Neural progenitor cell (in vitro differentiated cells): ENCODE results near the gene ITPR1.

Experiments used
- EZH2 ChIP-seq: fragments of 200-600 bp; sonication (generic); IDR thresholded peaks from 2 replicates; pipeline ENCODE4 v1.6.1; 2017; ENCODE audit warnings: antibody characterized with exemption, mild to moderate bottlenecking, moderate library complexity
- EZH2phosphoT487 ChIP-seq: fragments of 200-600 bp; sonication (generic); IDR thresholded peaks from 2 replicates; pipeline ENCODE4 v1.6.1; 2017; ENCODE audit warnings: antibody characterized with exemption
- TF ChIP-seq, protein P1 (sequence below): fragments of 200-600 bp; sonication (generic); IDR thresholded peaks from 2 replicates; pipeline ENCODE4 v1.5.1; 2017; ENCODE audit warnings: antibody characterized with exemption, mild to moderate bottlenecking

DNA sequence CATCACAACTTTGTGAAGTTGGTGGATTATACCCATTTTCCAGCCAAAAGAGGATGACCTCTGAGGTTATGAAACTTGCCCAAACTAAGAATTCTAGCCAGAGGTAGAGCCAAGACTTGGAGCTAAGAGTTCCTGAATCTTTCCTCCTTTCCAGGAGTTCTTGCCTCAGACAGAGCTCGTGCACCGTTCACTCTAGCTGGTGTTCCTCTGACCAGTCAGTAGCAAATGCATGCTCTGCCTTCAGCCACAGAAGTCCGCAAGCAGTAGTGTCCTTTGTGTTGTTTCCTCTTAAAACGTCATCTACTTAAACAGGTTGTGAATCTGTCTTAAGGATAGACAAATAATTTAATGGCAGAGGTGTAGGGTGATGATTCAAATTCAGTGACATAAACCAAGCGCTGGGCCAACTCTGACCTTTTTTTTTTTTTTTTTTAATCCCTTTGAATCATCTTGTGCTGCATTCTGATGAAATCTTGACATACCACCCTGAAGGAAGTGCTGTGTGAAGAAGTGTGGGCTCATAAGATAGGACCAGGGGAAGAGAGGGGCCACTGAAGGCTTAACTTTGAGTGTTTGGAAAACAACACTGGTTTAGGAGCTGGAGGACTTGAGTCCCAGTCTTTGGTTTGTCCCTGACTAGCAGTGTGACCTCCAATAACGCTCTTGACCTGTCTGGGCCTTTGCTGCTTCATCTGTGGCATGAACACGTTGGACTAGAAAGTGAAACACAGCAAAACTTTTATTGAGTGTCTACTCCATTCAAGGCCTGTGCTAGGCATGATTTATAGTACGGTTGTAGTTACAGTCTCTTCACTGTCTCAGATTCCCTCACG is 53.4 kb downstream of the ITPR1 start:
- TF ChIP-seq, protein P1, sequence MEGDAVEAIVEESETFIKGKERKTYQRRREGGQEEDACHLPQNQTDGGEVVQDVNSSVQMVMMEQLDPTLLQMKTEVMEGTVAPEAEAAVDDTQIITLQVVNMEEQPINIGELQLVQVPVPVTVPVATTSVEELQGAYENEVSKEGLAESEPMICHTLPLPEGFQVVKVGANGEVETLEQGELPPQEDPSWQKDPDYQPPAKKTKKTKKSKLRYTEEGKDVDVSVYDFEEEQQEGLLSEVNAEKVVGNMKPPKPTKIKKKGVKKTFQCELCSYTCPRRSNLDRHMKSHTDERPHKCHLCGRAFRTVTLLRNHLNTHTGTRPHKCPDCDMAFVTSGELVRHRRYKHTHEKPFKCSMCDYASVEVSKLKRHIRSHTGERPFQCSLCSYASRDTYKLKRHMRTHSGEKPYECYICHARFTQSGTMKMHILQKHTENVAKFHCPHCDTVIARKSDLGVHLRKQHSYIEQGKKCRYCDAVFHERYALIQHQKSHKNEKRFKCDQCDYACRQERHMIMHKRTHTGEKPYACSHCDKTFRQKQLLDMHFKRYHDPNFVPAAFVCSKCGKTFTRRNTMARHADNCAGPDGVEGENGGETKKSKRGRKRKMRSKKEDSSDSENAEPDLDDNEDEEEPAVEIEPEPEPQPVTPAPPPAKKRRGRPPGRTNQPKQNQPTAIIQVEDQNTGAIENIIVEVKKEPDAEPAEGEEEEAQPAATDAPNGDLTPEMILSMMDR: no peak
- no peak for TF ChIP-seq EZH2
- TF ChIP-seq EZH2phosphoT487: no peak
